Lower leg skin (tissue), 3 donors: ENCODE measurements around the gene HMOX2.

Experiments used
- POLR2A ChIP-seq, 2 donors: fragments of 450-650 bp; IDR thresholded peaks; one replicate each; pipeline ENCODE4 v1.6.1; 2016 to 2017; ENCODE audit warnings: antibody characterized with exemption in 2 of 2, mild to moderate bottlenecking in 1 of 2, moderate library complexity in 1 of 2
- TF ChIP-seq, protein P1 (sequence below), 3 donors: fragments of 450-650 bp; IDR thresholded peaks; one replicate each; pipeline ENCODE4 v1.5.1; 2016; ENCODE audit warnings: antibody characterized with exemption in 3 of 3, mild to moderate bottlenecking in 3 of 3, moderate library complexity in 2 of 3

GRCh38 chr16:4501071-4501478 lies 24.9 kb downstream of the HMOX2 start:
- TF ChIP-seq, protein P1, sequence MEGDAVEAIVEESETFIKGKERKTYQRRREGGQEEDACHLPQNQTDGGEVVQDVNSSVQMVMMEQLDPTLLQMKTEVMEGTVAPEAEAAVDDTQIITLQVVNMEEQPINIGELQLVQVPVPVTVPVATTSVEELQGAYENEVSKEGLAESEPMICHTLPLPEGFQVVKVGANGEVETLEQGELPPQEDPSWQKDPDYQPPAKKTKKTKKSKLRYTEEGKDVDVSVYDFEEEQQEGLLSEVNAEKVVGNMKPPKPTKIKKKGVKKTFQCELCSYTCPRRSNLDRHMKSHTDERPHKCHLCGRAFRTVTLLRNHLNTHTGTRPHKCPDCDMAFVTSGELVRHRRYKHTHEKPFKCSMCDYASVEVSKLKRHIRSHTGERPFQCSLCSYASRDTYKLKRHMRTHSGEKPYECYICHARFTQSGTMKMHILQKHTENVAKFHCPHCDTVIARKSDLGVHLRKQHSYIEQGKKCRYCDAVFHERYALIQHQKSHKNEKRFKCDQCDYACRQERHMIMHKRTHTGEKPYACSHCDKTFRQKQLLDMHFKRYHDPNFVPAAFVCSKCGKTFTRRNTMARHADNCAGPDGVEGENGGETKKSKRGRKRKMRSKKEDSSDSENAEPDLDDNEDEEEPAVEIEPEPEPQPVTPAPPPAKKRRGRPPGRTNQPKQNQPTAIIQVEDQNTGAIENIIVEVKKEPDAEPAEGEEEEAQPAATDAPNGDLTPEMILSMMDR (IDR thresholded peaks at IDR 0.05) = no peak
- TF ChIP-seq POLR2A (IDR thresholded peaks at IDR 0.05) = no peak
